H9 (cell line): ENCODE data around the gene DGKD. TPM values are rescaled to one million over a fixed set of nuclear protein-coding genes. Genes with fewer than 3 reads are reported as not detected.

Experiments used
- DNase-seq: peaks from one replicate; pipeline ENCODE4 v3.0.0-alpha.2; 2017
- H2AFZ ChIP-seq: one replicate; pipeline ENCODE4 v1.6.1; 2013; ENCODE audit warnings: mild to moderate bottlenecking, low read length, control low read depth, moderate library complexity
- H2AK5ac ChIP-seq: 2 replicates; pipeline ENCODE4 v1.6.1; 2013; ENCODE audit warnings: low read length, control low read depth, mixed read lengths; ENCODE audit not compliant: insufficient read length
- H2BK120ac ChIP-seq: one replicate; pipeline ENCODE4 v1.6.1; 2013; ENCODE audit warnings: low read depth, mild to moderate bottlenecking, low read length, control low read depth, inconsistent platforms; ENCODE audit not compliant: poor library complexity, severe bottlenecking
- H2BK12ac ChIP-seq: 2 replicates; pipeline ENCODE4 v1.6.1; 2013; ENCODE audit warnings: low read length, control low read depth, mixed read lengths, low read depth; ENCODE audit not compliant: insufficient read length
- H2BK15ac ChIP-seq: 2 replicates; pipeline ENCODE4 v1.6.1; 2013; ENCODE audit warnings: low read depth, low read length, control low read depth
- H2BK20ac ChIP-seq: one replicate; pipeline ENCODE4 v1.6.1; 2013; ENCODE audit warnings: low read depth, mild to moderate bottlenecking, low read length, control low read depth, inconsistent platforms; ENCODE audit not compliant: poor library complexity, severe bottlenecking
- H2BK5ac ChIP-seq: 2 replicates; pipeline ENCODE4 v1.6.1; 2013; ENCODE audit warnings: low read length, control low read depth, mixed read lengths; ENCODE audit not compliant: insufficient read length
- H3K14ac ChIP-seq: 2 replicates; pipeline ENCODE4 v1.6.1; 2013; ENCODE audit warnings: low read length, control low read depth; ENCODE audit not compliant: insufficient read depth
- H3K18ac ChIP-seq: 2 replicates; pipeline ENCODE4 v1.6.1; 2013; ENCODE audit warnings: low read depth, mild to moderate bottlenecking, mixed read lengths, low read length, control low read depth; ENCODE audit not compliant: insufficient read length
- H3K23ac ChIP-seq: 2 replicates; pipeline ENCODE4 v1.6.1; 2013; ENCODE audit warnings: low read length, control low read depth, mixed read lengths, low read depth; ENCODE audit not compliant: insufficient read length
- H3K23me2 ChIP-seq: 2 replicates; pipeline ENCODE4 v1.6.1; 2013; ENCODE audit warnings: low read depth, mild to moderate bottlenecking, mixed read lengths, low read length, control low read depth; ENCODE audit not compliant: insufficient read length, poor library complexity, severe bottlenecking
- H3K27ac ChIP-seq: 2 replicates; pipeline ENCODE4 v1.5.1; 2013; ENCODE audit warnings: low read length, control low read depth, mixed read lengths, low read depth; ENCODE audit not compliant: insufficient read length
- H3K27me3 ChIP-seq: 2 replicates; pipeline ENCODE4 v1.6.1; 2013; ENCODE audit warnings: low read length, control low read depth, inconsistent platforms; ENCODE audit not compliant: insufficient read depth
- H3K4ac ChIP-seq: 2 replicates; pipeline ENCODE4 v1.6.1; 2013; ENCODE audit warnings: low read depth, mild to moderate bottlenecking, control low read depth, inconsistent platforms, low read length, moderate library complexity
- H3K4me1 ChIP-seq: 2 replicates; pipeline ENCODE4 v1.6.1; 2013; ENCODE audit warnings: low read length, control low read depth, inconsistent platforms; ENCODE audit not compliant: insufficient read depth
- H3K4me2 ChIP-seq: 2 replicates; pipeline ENCODE4 v1.6.1; 2013; ENCODE audit warnings: low read length, control low read depth, mixed read lengths; ENCODE audit not compliant: insufficient read length, insufficient read depth
- H3K56ac ChIP-seq: 2 replicates; pipeline ENCODE4 v1.6.1; 2013; ENCODE audit warnings: low read depth, mild to moderate bottlenecking, mixed read lengths, low read length, control low read depth; ENCODE audit not compliant: insufficient read length
- H3K79me1 ChIP-seq: 2 replicates; pipeline ENCODE4 v1.6.1; 2013; ENCODE audit warnings: low read depth, mild to moderate bottlenecking, moderate library complexity, low read length, control low read depth, inconsistent platforms; ENCODE audit not compliant: insufficient read depth, poor library complexity, severe bottlenecking
- H3K79me2 ChIP-seq: 2 replicates; pipeline ENCODE4 v1.6.1; 2013; ENCODE audit warnings: low read length, control low read depth, inconsistent platforms; ENCODE audit not compliant: insufficient read depth
- H3K9ac ChIP-seq: 2 replicates; pipeline ENCODE4 v1.6.1; 2013; ENCODE audit warnings: low read length, control low read depth, mixed read lengths; ENCODE audit not compliant: insufficient read length; ENCODE audit errors: extremely low read depth
- H3K9me3 ChIP-seq: one replicate; pipeline ENCODE4 v1.6.1; 2013; ENCODE audit warnings: low read depth, low read length, inconsistent platforms; ENCODE audit not compliant: control insufficient read depth
- H3T11ph ChIP-seq: one replicate; pipeline ENCODE4 v1.6.1; 2013; ENCODE audit warnings: mild to moderate bottlenecking, low read length, control low read depth, inconsistent platforms
- H4K20me1 ChIP-seq: one replicate; pipeline ENCODE4 v1.6.1; 2013; ENCODE audit not compliant: control insufficient read depth, insufficient read length, insufficient read depth
- H4K5ac ChIP-seq: 2 replicates; pipeline ENCODE4 v1.6.1; 2013; ENCODE audit warnings: low read depth, mild to moderate bottlenecking, mixed read lengths, low read length, control low read depth; ENCODE audit not compliant: insufficient read length
- H4K8ac ChIP-seq: replicated peaks from 2 replicates; pipeline ENCODE4 v1.6.1; 2013; ENCODE audit warnings: low read length, control low read depth, mixed read lengths, low read depth; ENCODE audit not compliant: insufficient read length
- H4K91ac ChIP-seq: 2 replicates; pipeline ENCODE4 v1.6.1; 2013; ENCODE audit warnings: low read depth, mild to moderate bottlenecking, moderate library complexity, mixed read lengths, low read length, control low read depth; ENCODE audit not compliant: insufficient read length
- H3K27ac Mint-ChIP-seq, 3 experiments: 2 replicates in 2 of 3; 3 replicates in 1 of 3; pipeline ENCODE4 v1.8.0; 2020 to 2021; ENCODE audit warnings: mixed read lengths in 3 of 3, mild to moderate bottlenecking in 1 of 3, moderate library complexity in 1 of 3
- H3K27me3 Mint-ChIP-seq: 2 replicates; pipeline ENCODE4 v1.8.0; 2021; ENCODE audit warnings: low read depth, mild to moderate bottlenecking, moderate library complexity, mixed read lengths
- H3K36me3 Mint-ChIP-seq, 3 experiments: 2 replicates in 2 of 3; 3 replicates in 1 of 3; pipeline ENCODE4 v1.8.0; 2020 to 2021; ENCODE audit warnings: low read depth in 3 of 3, mixed read lengths in 3 of 3; ENCODE audit not compliant: insufficient read depth in 1 of 3
- H3K4me1 Mint-ChIP-seq, 2 experiments: 2 replicates each; pipeline ENCODE4 v1.8.0; 2020; ENCODE audit warnings: mixed read lengths in 2 of 2
- H3K4me3 Mint-ChIP-seq, 2 experiments: 2 replicates in 1 of 2; 3 replicates in 1 of 2; pipeline ENCODE4 v1.8.0; 2020 to 2021; ENCODE audit warnings: mild to moderate bottlenecking in 2 of 2, mixed read lengths in 2 of 2, moderate library complexity in 1 of 2
- H3K9me3 Mint-ChIP-seq, 2 experiments: 2 replicates in 1 of 2; 3 replicates in 1 of 2; pipeline ENCODE4 v1.8.0; 2020; ENCODE audit warnings: mild to moderate bottlenecking in 2 of 2, mixed read lengths in 2 of 2, moderate library complexity in 1 of 2
- CTCF ChIP-seq: fragments of 200-600 bp; sonication (generic); conservative IDR thresholded peaks from 3 replicates; pipeline ENCODE4 v1.8.0; 2021; ENCODE audit warnings: antibody characterized with exemption, mild to moderate bottlenecking
- WGBS: extraction: QIAGEN DNeasy Blood & Tissue Kit; methylation state at CpG from one replicate; pipeline ENCODE4 v1.1.7; 2013; ENCODE audit warnings: missing lambda C conversion rate, low lambda C conversion rate, mixed read lengths; ENCODE audit not compliant: insufficient read length; ENCODE audit errors: extremely low coverage; 5-methylcytosine and 5-hydroxymethylcytosine counted together
- total RNA-seq: library from RNA; stranded (reverse); gene quantifications from 2 replicates; pipeline ENCODE4 v1.2.1, GENCODE V29; 2021

Gene DGKD
- total RNA-seq, 1 experiment from 2014 or later = 20.7 TPM

DNA sequence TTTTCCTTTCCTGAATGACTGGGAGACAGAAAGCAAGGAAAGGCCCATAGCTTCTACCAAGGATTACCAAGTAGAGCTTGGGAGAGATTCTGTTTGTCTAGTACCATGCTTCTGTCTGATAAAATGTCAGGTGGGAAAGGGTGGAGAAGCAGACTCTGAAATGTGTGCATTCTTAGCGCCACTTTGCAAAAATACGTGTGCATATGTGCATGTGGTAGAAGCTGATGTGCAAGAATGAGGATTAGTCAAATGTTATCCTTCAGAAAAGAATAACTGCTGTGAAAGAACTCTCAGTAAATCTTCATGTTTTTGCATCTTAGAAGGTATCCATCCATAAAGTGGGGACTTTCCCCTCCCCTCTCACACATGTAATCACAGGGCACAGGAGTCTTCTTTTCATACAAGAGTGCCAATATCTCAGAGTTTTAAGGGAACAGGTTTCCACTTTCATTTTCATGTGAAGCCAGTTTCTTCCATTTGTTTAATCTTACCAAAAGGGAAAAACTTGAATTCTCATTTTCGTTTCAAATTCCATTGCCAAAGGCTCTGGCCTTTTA is 15.4 kb upstream of the DGKD start:
- H4K91ac ChIP-seq = no peak overlapping the region
- H3K79me2 ChIP-seq = no peaks in the 10 kb centered on the region
- H3K4me1 Mint-ChIP-seq = 0 out of 4 replicates have a peak, but pooled peaks cover 3 to 4% of the 10 kb centered on the region in 2 experiments
- H3K23ac ChIP-seq = no peak overlapping the region
- H2BK120ac ChIP-seq = no peak overlapping the region
- no peak overlapping the region for H2BK15ac ChIP-seq
- no peak overlapping the region for H3K27ac ChIP-seq
- H2BK20ac ChIP-seq = no peak overlapping the region
- no peaks in the 10 kb centered on the region for H3K9me3 ChIP-seq
- no peak for DNase-seq
- no peak overlapping the region for H3K4me2 ChIP-seq
- H3K14ac ChIP-seq = no peak overlapping the region
- no peak for TF ChIP-seq CTCF
- no peak overlapping the region for H2BK5ac ChIP-seq
- H3K56ac ChIP-seq = no peak overlapping the region
- H3K27me3 ChIP-seq = no peaks in the 10 kb centered on the region; the same call in 1 of the 2 replicates
- no peak overlapping the region; a peak in 1 of 7 replicates for H3K27ac Mint-ChIP-seq
- no peak overlapping the region for H3K4me3 Mint-ChIP-seq
- no CpG with 5 or more reads among the region's 3 CpGs for WGBS
- no peak overlapping the region for H3K18ac ChIP-seq
- H4K8ac ChIP-seq = no peak overlapping the region
- H3K9ac ChIP-seq = no peak overlapping the region
- peaks cover 4 to 6% of the 10 kb centered on the region in 2 experiments; a peak in 3 of 5 replicates for H3K9me3 Mint-ChIP-seq
- H3K4me1 ChIP-seq = no peaks in the 10 kb centered on the region
- peaks cover 0 to 5% (median 0%) of the 10 kb centered on the region in 3 experiments; a peak in 1 of 7 replicates for H3K36me3 Mint-ChIP-seq
- no peaks in the 10 kb centered on the region for H3K79me1 ChIP-seq
- no peak overlapping the region for H2BK12ac ChIP-seq
- H2AK5ac ChIP-seq = no peak overlapping the region
- no peaks in the 10 kb centered on the region for H4K20me1 ChIP-seq
- no peak overlapping the region for H2AFZ ChIP-seq
- H4K5ac ChIP-seq = no peak overlapping the region
- H3T11ph ChIP-seq = no peak overlapping the region
- H3K4ac ChIP-seq = no peak overlapping the region
- H3K27me3 Mint-ChIP-seq = peaks cover 66% of the 10 kb centered on the region
- no peaks in the 10 kb centered on the region for H3K23me2 ChIP-seq
